HepG2 (cell line): Measurements from ENCODE around the gene KAZALD1. TPM values are rescaled to one million over a fixed set of nuclear protein-coding genes. Genes with fewer than 3 reads are reported as not detected.

ENCODE experiments used
- BCL3 ChIP-seq: sonication (generic); formaldehyde crosslinking; IDR thresholded peaks from 2 replicates; pipeline ENCODE4 v1.5.1; 2020; ENCODE audit warnings: mild to moderate bottlenecking, missing genetic modification reagents, moderate library complexity
- BCLAF1 ChIP-seq: fragments of 450-650 bp; IDR thresholded peaks from 2 replicates; pipeline ENCODE4 v1.6.1; 2017; ENCODE audit warnings: mild to moderate bottlenecking
- DMAP1 ChIP-seq: IDR thresholded peaks from 2 replicates; pipeline ENCODE4 v1.6.1; 2016
- EEA1 ChIP-seq: sonication (generic); formaldehyde crosslinking; IDR thresholded peaks from 2 replicates; pipeline ENCODE4 v1.5.1; 2020; ENCODE audit warnings: mild to moderate bottlenecking, missing genetic modification reagents, borderline replicate concordance
- MED1 ChIP-seq: sonication (generic); formaldehyde crosslinking; IDR thresholded peaks from 2 replicates; pipeline ENCODE4 v1.4.0; 2020; ENCODE audit warnings: missing genetic modification reagents
- MIER2 ChIP-seq: IDR thresholded peaks from 2 replicates; pipeline ENCODE4 v1.6.1; 2016; ENCODE audit warnings: missing biosample characterization, missing genetic modification reagents
- MYC ChIP-seq: sonication (generic); formaldehyde crosslinking; IDR thresholded peaks from 2 replicates; pipeline ENCODE4 v1.9.0; 2021; ENCODE audit warnings: missing genetic modification reagents, borderline replicate concordance
- RBM39 ChIP-seq: fragments of 200-400 bp; formaldehyde crosslinking; IDR thresholded peaks from one replicate; pipeline ENCODE4 v1.6.1; 2018; ENCODE audit warnings: antibody characterized with exemption, mild to moderate bottlenecking, low read depth, low read length; ENCODE audit not compliant: poor library complexity, severe bottlenecking
- RFX5 ChIP-seq: IDR thresholded peaks from 2 replicates; pipeline ENCODE4 v1.6.1; 2011; ENCODE audit warnings: low read depth, low read length, improper control_type of control experiment
- SNAI1 ChIP-seq: sonication (generic); formaldehyde crosslinking; IDR thresholded peaks from 2 replicates; pipeline ENCODE4 v1.5.0; 2020; ENCODE audit warnings: mild to moderate bottlenecking, missing genetic modification reagents, borderline replicate concordance
- TRIM24 ChIP-seq: sonication (generic); formaldehyde crosslinking; IDR thresholded peaks from 2 replicates; pipeline ENCODE4 v1.8.0; 2022; ENCODE audit warnings: mild to moderate bottlenecking, missing genetic modification reagents
- ZFP36L1 ChIP-seq: sonication (generic); formaldehyde crosslinking; IDR thresholded peaks from 2 replicates; pipeline ENCODE4 v1.8.0; 2022; ENCODE audit warnings: mild to moderate bottlenecking, missing genetic modification reagents, moderate library complexity
- ZNF275 ChIP-seq: sonication (generic); formaldehyde crosslinking; IDR thresholded peaks from 2 replicates; pipeline ENCODE4 v1.8.0; 2022; ENCODE audit warnings: missing genetic modification reagents, mild to moderate bottlenecking, inconsistent platforms, borderline replicate concordance
- ZNF556 ChIP-seq: sonication (generic); formaldehyde crosslinking; IDR thresholded peaks from 2 replicates; pipeline ENCODE4 v1.4.0; 2020; ENCODE audit warnings: mild to moderate bottlenecking, missing genetic modification reagents, borderline replicate concordance
- ZNF607 ChIP-seq: sonication (generic); formaldehyde crosslinking; IDR thresholded peaks from 2 replicates; pipeline ENCODE4 v1.5.1; 2020; ENCODE audit warnings: missing genetic modification reagents, mild to moderate bottlenecking, borderline replicate concordance
- ZNF724P ChIP-seq: sonication (generic); formaldehyde crosslinking; IDR thresholded peaks from 2 replicates; pipeline ENCODE4 v1.8.0; 2022; ENCODE audit warnings: missing genetic modification reagents, borderline replicate concordance
- ZNF776 ChIP-seq: sonication (generic); formaldehyde crosslinking; IDR thresholded peaks from 2 replicates; pipeline ENCODE4 v1.4.0; 2020; ENCODE audit warnings: mild to moderate bottlenecking, missing genetic modification reagents
- ZNF839 ChIP-seq: sonication (generic); formaldehyde crosslinking; IDR thresholded peaks from 2 replicates; pipeline ENCODE4 v1.4.0; 2020; ENCODE audit warnings: missing genetic modification reagents, mild to moderate bottlenecking, borderline replicate concordance
- ZSCAN5A ChIP-seq: sonication (generic); formaldehyde crosslinking; IDR thresholded peaks from 2 replicates; pipeline ENCODE4 v1.8.0; 2022; ENCODE audit warnings: mild to moderate bottlenecking, missing genetic modification reagents, borderline replicate concordance
- polyA plus RNA-seq, 8 experiments: library from polyadenylated mRNA; depleted of rRNA in 3 of 8; stranded (reverse) in 7 of 8; unstranded in 1 of 8; fragments of >200 nt; fragmentation: Illumina TruSeq in 4 of 8; extraction: Trizol in 4 of 8; gene quantifications; 2 replicates each; pipeline versions ENCODE4 v1.2.1 to v1.2.3, GENCODE V29; 2011 to 2016; ENCODE audit warnings: low read depth in 4 of 8, missing spikeins in 1 of 8, mixed read lengths in 1 of 8; ENCODE audit not compliant: insufficient read depth in 1 of 8
- total RNA-seq, 5 experiments: library from RNA; depleted of rRNA; stranded (reverse); fragments of >200 nt; fragmentation: Illumina TruSeq; extraction: Trizol; gene quantifications; 2 replicates each; pipeline ENCODE4 v1.2.3, GENCODE V29; 2016; ENCODE audit warnings: low read depth in 1 of 5
- TF ChIP-seq, protein P1 (sequence below): sonication (generic); formaldehyde crosslinking; IDR thresholded peaks from 2 replicates; pipeline ENCODE4 v1.4.0; 2020; ENCODE audit warnings: missing genetic modification reagents, borderline replicate concordance

The KAZALD1 gene
- total and polyA plus RNA-seq, 2 of the 13 experiments (the other 11 are each of a cell fraction or from before 2014, with no cell fraction given): 16.7 to 27.7 TPM

DNA sequence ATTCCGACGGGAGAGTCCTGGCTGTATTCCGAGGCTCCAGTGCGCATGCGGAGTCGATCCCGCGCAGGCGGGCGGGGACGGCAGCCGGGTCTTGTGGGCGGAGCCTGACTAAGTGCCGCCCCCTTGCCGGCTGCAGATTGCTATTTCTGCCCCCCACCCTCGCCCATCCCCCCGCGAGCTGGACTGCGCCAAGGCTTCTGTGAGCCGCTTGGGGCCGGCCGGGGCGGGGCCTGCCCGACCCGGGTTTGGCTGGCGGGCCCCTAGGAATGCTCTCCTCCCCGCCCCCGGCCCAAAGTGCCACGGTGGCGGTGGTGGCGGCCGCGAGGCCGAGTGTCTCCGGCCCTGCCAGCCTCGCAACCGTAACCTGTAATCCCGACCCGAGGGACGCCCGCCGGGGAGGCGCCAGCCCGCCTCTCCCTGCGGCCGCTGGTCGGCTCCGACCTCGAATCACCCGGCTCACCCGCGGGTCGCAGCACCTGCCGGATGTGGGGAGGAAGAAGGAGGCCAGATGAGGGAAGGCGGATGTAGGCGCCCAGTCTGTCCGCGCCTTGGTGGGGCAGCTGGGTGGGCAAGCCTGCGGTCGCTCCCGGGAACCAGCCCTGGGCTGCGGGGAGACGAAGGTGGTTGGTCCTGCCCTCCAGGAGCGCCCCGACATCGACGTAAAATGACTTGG is 702 bp upstream of the KAZALD1 start (continued):
- TF ChIP-seq ZSCAN5A (CRISPR knock-in tag): 0 out of 2 replicates have a peak, but pooled peaks have one; percentile 4
- peak; percentile 65; the same call in 1 of the 2 replicates for TF ChIP-seq MYC (CRISPR knock-in tag)
- peak; percentile 82 for TF ChIP-seq ZNF776
- TF ChIP-seq RFX5: no peak
- peak; percentile 68 for TF ChIP-seq ZNF724P
- TF ChIP-seq, protein P1, sequence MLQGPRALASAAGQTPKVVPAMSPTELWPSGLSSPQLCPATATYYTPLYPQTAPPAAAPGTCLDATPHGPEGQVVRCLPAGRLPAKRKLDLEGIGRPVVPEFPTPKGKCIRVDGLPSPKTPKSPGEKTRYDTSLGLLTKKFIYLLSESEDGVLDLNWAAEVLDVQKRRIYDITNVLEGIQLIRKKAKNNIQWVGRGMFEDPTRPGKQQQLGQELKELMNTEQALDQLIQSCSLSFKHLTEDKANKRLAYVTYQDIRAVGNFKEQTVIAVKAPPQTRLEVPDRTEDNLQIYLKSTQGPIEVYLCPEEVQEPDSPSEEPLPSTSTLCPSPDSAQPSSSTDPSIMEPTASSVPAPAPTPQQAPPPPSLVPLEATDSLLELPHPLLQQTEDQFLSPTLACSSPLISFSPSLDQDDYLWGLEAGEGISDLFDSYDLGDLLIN (CRISPR knock-in tag): 0 out of 2 replicates have a peak, but pooled peaks have one; percentile 13
- 0 out of 2 replicates have a peak, but pooled peaks have one; percentile 36 for TF ChIP-seq ZNF556 (CRISPR knock-in tag)
- peak; percentile 87 for TF ChIP-seq RBM39
- TF ChIP-seq DMAP1 (CRISPR knock-in tag): peak; percentile 95
- TF ChIP-seq TRIM24: no peak
- TF ChIP-seq ZFP36L1 (CRISPR knock-in tag): 0 out of 2 replicates have a peak, but pooled peaks have one; percentile 18
- no peak for TF ChIP-seq ZNF839
- TF ChIP-seq SNAI1 (CRISPR knock-in tag): no peak; the same call in 1 of the 2 replicates
- TF ChIP-seq ZNF275 (CRISPR knock-in tag): peak; percentile 69; the same call in 1 of the 2 replicates
- TF ChIP-seq BCLAF1: no peak
- TF ChIP-seq MIER2 (CRISPR knock-in tag): no peak
- 0 out of 2 replicates have a peak, but pooled peaks have one; percentile 56 for TF ChIP-seq BCL3 (CRISPR knock-in tag)
- TF ChIP-seq MED1 (CRISPR knock-in tag): peak; percentile 71
- TF ChIP-seq ZNF607 (CRISPR knock-in tag): peak; percentile 85; the same call in 1 of the 2 replicates
- TF ChIP-seq EEA1 (CRISPR knock-in tag): 0 out of 2 replicates have a peak, but pooled peaks have one; percentile 45
